Mesendoderm (in vitro differentiated cells): ENCODE data around the gene NFYC.

Experiments used
- DNase-seq: peaks from one replicate; pipeline ENCODE4 v3.0.0; 2013
- H2AK5ac ChIP-seq: 2 replicates; pipeline ENCODE4 v1.6.1; 2013; ENCODE audit warnings: low read length, inconsistent platforms
- H2BK120ac ChIP-seq: 2 replicates; pipeline ENCODE4 v1.6.1; 2013; ENCODE audit warnings: low read depth, mild to moderate bottlenecking, low read length, moderate library complexity, mixed read lengths
- H2BK15ac ChIP-seq: replicated peaks from 2 replicates; pipeline ENCODE4 v1.6.1; 2013; ENCODE audit warnings: low read depth, mild to moderate bottlenecking, moderate library complexity
- H2BK5ac ChIP-seq: 2 replicates; pipeline ENCODE4 v1.6.1; 2013; ENCODE audit warnings: low read length, inconsistent platforms
- H3K18ac ChIP-seq: 2 replicates; pipeline ENCODE4 v1.6.1; 2013; ENCODE audit warnings: mild to moderate bottlenecking, low read length, mixed read lengths
- H3K23ac ChIP-seq: one replicate; pipeline ENCODE4 v1.6.1; 2013; ENCODE audit warnings: low read length
- H3K27ac ChIP-seq: 2 replicates; pipeline ENCODE4 v1.5.1; 2013; ENCODE audit warnings: low read depth, mild to moderate bottlenecking, inconsistent platforms, low read length, moderate library complexity
- H3K27me3 ChIP-seq: 2 replicates; pipeline ENCODE4 v1.6.1; 2013; ENCODE audit warnings: low read length, control low read depth, mild to moderate bottlenecking, inconsistent platforms; ENCODE audit not compliant: insufficient read depth, poor library complexity
- H3K36me3 ChIP-seq: 2 replicates; pipeline ENCODE4 v1.6.1; 2013; ENCODE audit warnings: low read length, inconsistent platforms; ENCODE audit not compliant: control insufficient read depth, insufficient read depth
- H3K4ac ChIP-seq: one replicate; pipeline ENCODE4 v1.6.1; 2013; ENCODE audit warnings: low read depth, mild to moderate bottlenecking, low read length, moderate library complexity
- H3K4me1 ChIP-seq: 2 replicates; pipeline ENCODE4 v1.6.1; 2013; ENCODE audit warnings: low read depth, low read length, inconsistent platforms; ENCODE audit not compliant: control insufficient read depth
- H3K4me2 ChIP-seq: 2 replicates; pipeline ENCODE4 v1.6.1; 2013; ENCODE audit warnings: low read length
- H3K4me3 ChIP-seq: 2 replicates; pipeline ENCODE4 v1.5.1; 2013; ENCODE audit warnings: mild to moderate bottlenecking, low read length
- H3K56ac ChIP-seq: one replicate; pipeline ENCODE4 v1.6.1; 2013; ENCODE audit warnings: low read length
- H3K79me1 ChIP-seq: 2 replicates; pipeline ENCODE4 v1.6.1; 2013; ENCODE audit warnings: low read length, inconsistent platforms
- H3K79me2 ChIP-seq: 2 replicates; pipeline ENCODE4 v1.6.1; 2013; ENCODE audit warnings: mild to moderate bottlenecking, low read length; ENCODE audit not compliant: control insufficient read depth, insufficient read depth
- H3K9ac ChIP-seq: 2 replicates; pipeline ENCODE4 v1.6.1; 2013; ENCODE audit warnings: low read length, inconsistent platforms
- H4K5ac ChIP-seq: one replicate; pipeline ENCODE4 v1.6.1; 2013; ENCODE audit warnings: low read length
- H4K8ac ChIP-seq: one replicate; pipeline ENCODE4 v1.6.1; 2013; ENCODE audit warnings: low read depth, mild to moderate bottlenecking, control low read depth, low read length, moderate library complexity
- WGBS: extraction: QIAGEN DNeasy Blood & Tissue Kit; methylation state at CpG from one replicate; pipeline ENCODE4 v1.1.7; 2013; ENCODE audit warnings: low lambda C conversion rate, missing lambda C conversion rate; ENCODE audit not compliant: insufficient coverage; ENCODE audit errors: extremely low coverage; 5-methylcytosine and 5-hydroxymethylcytosine counted together

NFYC gene

DNA sequence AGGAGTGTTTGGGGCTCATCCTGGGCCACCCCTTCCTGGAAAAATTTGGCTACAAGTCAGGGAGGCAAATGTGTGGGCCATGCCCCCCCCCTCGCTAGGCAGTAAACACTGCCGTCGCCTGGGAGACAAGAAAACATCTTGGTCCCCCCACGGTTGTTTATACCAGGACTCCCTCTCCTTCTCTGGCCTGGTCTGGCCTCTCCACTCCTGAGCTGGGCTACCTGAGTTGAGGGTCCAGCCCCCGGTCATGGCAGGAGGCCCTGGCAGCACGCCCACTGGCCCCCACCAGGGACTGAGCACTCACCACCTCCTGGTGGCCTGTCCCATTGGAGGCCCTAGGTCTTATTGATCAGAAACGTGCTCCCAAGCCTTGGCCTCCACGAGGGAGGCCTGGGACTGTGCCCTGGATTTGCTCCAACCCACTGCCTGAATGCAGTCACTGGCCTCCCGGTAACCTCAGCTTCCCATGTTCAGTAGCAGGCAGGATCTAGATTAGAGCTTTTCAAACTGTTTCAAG, 107.9 kb downstream of the NFYC start:
- no peak overlapping the region for H3K18ac ChIP-seq
- H3K4ac ChIP-seq, result no peak overlapping the region
- DNase-seq, result no peak
- H2BK15ac ChIP-seq, result no peak overlapping the region
- H3K23ac ChIP-seq, result no peak overlapping the region
- H3K79me1 ChIP-seq, result no peaks in the 10 kb centered on the region
- H3K27me3 ChIP-seq, result no peaks in the 10 kb centered on the region
- H4K8ac ChIP-seq, result no peak overlapping the region
- no peaks in the 10 kb centered on the region for H3K36me3 ChIP-seq
- H3K27ac ChIP-seq, result no peak overlapping the region
- no peak overlapping the region for H2AK5ac ChIP-seq
- no peak overlapping the region for H3K4me2 ChIP-seq
- no peak overlapping the region for H3K9ac ChIP-seq
- no peak overlapping the region for H2BK5ac ChIP-seq
- H3K56ac ChIP-seq, result no peak overlapping the region
- WGBS, result no CpG with 5 or more reads among the region's 9 CpGs
- H3K4me3 ChIP-seq, result no peak overlapping the region
- H2BK120ac ChIP-seq, result no peak overlapping the region
- H3K4me1 ChIP-seq, result no peaks in the 10 kb centered on the region
- H3K79me2 ChIP-seq, result no peaks in the 10 kb centered on the region
- no peak overlapping the region for H4K5ac ChIP-seq

DNA sequence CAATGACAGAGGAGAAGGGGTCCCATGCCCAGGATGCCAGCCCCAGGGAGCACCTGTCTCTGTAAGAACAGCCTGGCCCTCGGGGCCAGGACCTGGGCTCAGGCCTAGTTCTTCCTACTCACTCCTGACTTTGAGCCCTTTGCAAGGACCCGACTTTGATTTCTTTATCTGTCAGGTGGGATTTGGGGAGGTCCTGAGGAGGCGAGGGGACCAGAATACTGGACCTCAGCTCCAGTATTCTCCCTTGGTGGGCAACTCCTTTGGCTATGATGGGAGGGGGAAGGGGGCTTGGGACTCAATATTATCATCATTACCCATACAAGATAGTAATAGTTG, 110.2 kb downstream of the NFYC start:
- no peak overlapping the region for H4K8ac ChIP-seq
- H2AK5ac ChIP-seq, result no peak overlapping the region
- H3K18ac ChIP-seq, result no peak overlapping the region
- no peaks in the 10 kb centered on the region for H3K4me1 ChIP-seq
- H3K36me3 ChIP-seq, result no peaks in the 10 kb centered on the region
- H3K4ac ChIP-seq, result no peak overlapping the region
- H3K9ac ChIP-seq, result no peak overlapping the region
- no peak overlapping the region for H2BK5ac ChIP-seq
- no peak overlapping the region for H3K23ac ChIP-seq
- DNase-seq, result no peak
- H3K79me2 ChIP-seq, result no peaks in the 10 kb centered on the region
- no peak overlapping the region for H3K27ac ChIP-seq
- no peak overlapping the region for H3K56ac ChIP-seq
- H3K79me1 ChIP-seq, result no peaks in the 10 kb centered on the region
- WGBS, result no CpG with 5 or more reads among the region's 3 CpGs
- H4K5ac ChIP-seq, result no peak overlapping the region
- H3K27me3 ChIP-seq, result no peaks in the 10 kb centered on the region
- H2BK15ac ChIP-seq, result no peak overlapping the region
- no peak overlapping the region for H3K4me3 ChIP-seq
- H3K4me2 ChIP-seq, result no peak overlapping the region
- H2BK120ac ChIP-seq, result no peak overlapping the region

DNA sequence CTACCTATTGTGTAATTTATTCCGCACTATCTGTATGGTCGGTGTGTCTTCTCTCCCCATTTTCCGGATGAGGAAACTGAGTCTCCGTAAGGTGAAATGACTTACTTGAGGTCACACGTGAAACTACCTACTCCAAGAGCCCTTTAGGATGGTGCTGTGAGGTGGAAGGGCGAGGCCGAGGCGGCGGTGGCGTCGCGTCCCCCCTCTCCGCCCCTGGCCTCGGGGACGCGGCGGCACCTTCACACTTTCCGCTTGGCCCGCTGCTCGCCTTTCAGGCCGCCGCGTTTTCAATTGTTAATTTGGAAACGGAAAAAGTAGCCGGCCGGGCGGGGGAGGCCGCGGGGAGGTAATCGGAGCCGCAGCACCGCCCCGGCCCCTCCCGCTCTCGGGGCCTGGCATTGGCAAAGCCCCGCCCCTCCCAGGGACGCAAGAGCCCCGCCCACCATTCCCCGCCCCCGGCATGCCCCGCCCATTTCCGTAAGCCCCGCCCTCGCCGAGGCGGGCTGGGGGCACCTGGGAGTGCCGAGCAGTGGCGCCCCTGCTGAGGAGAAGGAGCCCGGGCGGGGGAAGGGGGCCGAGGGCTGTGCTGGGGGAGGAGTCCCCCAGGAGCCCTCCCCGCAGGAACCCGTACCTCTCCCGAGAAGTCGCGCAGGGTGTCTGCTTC, 110.7 kb downstream of the NFYC start:
- Histone ChIP-seq H3K4me1 (no peaks in the 10 kb centered on the region), H3K23ac (no peak overlapping the region), H3K4me2 (peak overlapping the region; percentile 62), H2BK5ac (no peak overlapping the region), H3K18ac (no peak overlapping the region), H2AK5ac (no peak overlapping the region), H4K8ac (no peak overlapping the region), H3K27ac (no peak overlapping the region), H2BK120ac (no peak overlapping the region), H3K4ac (no peak overlapping the region), H2BK15ac (no peak overlapping the region), H3K79me1 (no peaks in the 10 kb centered on the region), H3K79me2 (no peaks in the 10 kb centered on the region), H3K9ac (peak overlapping the region; percentile 48), H3K56ac (peak overlapping the region; percentile 75), H4K5ac (no peak overlapping the region), H3K36me3 (no peaks in the 10 kb centered on the region), H3K4me3 (no peak overlapping the region), H3K27me3 (no peaks in the 10 kb centered on the region)
- no CpG with 5 or more reads among the region's 56 CpGs for WGBS
- DNase-seq, result peak; percentile 93

DNA sequence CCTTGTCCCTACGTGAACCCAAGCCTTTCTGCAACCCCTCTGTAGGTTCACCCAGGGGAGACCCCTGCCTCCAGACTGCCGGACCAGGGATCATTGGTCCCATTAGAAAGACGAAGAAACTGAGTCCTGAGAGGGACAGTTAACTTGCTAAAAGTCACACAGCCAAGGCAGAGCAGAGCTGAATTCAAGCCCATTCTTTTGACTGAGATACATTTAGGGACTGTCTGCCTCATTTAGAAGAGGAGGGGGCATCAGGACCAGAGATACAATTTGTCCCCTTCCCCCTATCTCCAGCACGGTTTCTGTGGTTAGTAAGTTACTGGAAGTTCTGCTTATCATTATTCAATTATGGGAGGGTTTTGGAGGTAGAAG, 111.2 kb downstream of the NFYC start:
- H3K4me2 ChIP-seq, result peak overlapping the region; percentile 11
- DNase-seq, result no peak
- no peaks in the 10 kb centered on the region for H3K27me3 ChIP-seq
- no peak overlapping the region for H2AK5ac ChIP-seq
- H4K5ac ChIP-seq, result no peak overlapping the region
- H3K4ac ChIP-seq, result no peak overlapping the region
- no peak overlapping the region for H3K23ac ChIP-seq
- H3K79me2 ChIP-seq, result no peaks in the 10 kb centered on the region
- H3K4me3 ChIP-seq, result no peak overlapping the region
- no peaks in the 10 kb centered on the region for H3K4me1 ChIP-seq
- H2BK15ac ChIP-seq, result no peak overlapping the region
- H2BK120ac ChIP-seq, result no peak overlapping the region
- peak overlapping the region; percentile 44 for H3K56ac ChIP-seq
- no peaks in the 10 kb centered on the region for H3K79me1 ChIP-seq
- H3K27ac ChIP-seq, result no peak overlapping the region
- no peak overlapping the region for H4K8ac ChIP-seq
- peak overlapping the region; percentile 44 for H3K9ac ChIP-seq
- no peaks in the 10 kb centered on the region for H3K36me3 ChIP-seq
- no peak overlapping the region for H3K18ac ChIP-seq
- H2BK5ac ChIP-seq, result no peak overlapping the region
- WGBS, result no CpG with 5 or more reads among the region's 4 CpGs

DNA sequence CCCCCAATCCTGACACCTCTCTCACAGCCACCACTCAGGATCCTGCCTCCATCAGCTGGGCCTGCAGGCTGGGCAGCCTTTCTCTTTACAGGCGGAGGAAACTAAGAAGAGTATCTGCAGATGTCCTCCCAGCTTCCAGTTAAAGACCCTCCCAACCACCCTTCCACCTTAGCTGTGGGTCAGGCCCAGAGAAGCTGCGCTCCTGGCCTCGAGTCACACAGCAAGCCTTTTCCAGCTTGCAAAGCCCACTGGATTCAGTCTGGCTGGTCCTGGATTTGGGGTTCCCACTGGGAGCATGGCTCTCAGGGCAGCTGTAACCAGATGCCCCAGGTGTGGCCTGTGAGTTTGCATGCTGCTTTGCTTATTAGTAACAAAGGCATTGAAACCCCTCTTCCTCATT, 111.9 kb downstream of the NFYC start:
- no peak overlapping the region for H3K9ac ChIP-seq
- H3K79me2 ChIP-seq, result no peaks in the 10 kb centered on the region
- no peak overlapping the region for H2BK120ac ChIP-seq
- H3K36me3 ChIP-seq, result no peaks in the 10 kb centered on the region
- H2BK5ac ChIP-seq, result no peak overlapping the region
- no peak overlapping the region for H4K8ac ChIP-seq
- no peak overlapping the region for H3K4me3 ChIP-seq
- H3K4ac ChIP-seq, result no peak overlapping the region
- no peak overlapping the region for H2AK5ac ChIP-seq
- no peak overlapping the region for H3K56ac ChIP-seq
- no peak for DNase-seq
- H3K79me1 ChIP-seq, result no peaks in the 10 kb centered on the region
- no peak overlapping the region for H3K23ac ChIP-seq
- H3K27me3 ChIP-seq, result no peaks in the 10 kb centered on the region
- H3K27ac ChIP-seq, result no peak overlapping the region
- H4K5ac ChIP-seq, result no peak overlapping the region
- WGBS, result no CpG with 5 or more reads among the region's 3 CpGs
- no peak overlapping the region for H2BK15ac ChIP-seq
- no peak overlapping the region for H3K4me2 ChIP-seq
- no peaks in the 10 kb centered on the region for H3K4me1 ChIP-seq
- no peak overlapping the region for H3K18ac ChIP-seq

DNA sequence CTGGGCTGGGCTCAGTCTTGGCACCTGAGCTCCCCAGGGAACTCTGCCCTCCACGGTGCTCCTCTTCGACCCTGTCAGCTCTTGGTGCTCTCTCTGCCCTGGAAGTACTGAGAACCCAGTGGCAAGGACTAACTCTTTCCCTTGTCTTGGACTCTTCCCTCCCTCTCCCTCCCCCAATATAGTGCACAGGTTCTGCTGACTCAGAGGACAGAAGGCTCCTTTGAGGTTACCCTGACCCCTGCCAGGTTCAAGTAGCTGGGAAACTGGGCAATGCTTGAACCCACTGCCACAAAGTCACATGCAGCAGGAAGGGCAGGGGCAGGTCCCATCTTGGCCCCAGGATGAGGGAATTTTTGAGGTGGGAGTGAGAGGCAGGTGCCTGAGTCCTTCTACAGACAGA, 112.4 kb downstream of the NFYC start:
- Histone ChIP-seq H3K4me2 (no peak overlapping the region), H3K23ac (no peak overlapping the region), H4K8ac (no peak overlapping the region), H3K4ac (no peak overlapping the region), H3K79me1 (no peaks in the 10 kb centered on the region), H3K27ac (no peak overlapping the region), H3K4me1 (no peaks in the 10 kb centered on the region), H4K5ac (no peak overlapping the region), H2BK5ac (no peak overlapping the region), H3K4me3 (no peak overlapping the region), H3K36me3 (no peaks in the 10 kb centered on the region), H3K56ac (no peak overlapping the region), H2BK120ac (no peak overlapping the region), H3K18ac (no peak overlapping the region), H3K79me2 (no peaks in the 10 kb centered on the region), H3K27me3 (no peaks in the 10 kb centered on the region), H3K9ac (no peak overlapping the region), H2AK5ac (no peak overlapping the region), H2BK15ac (no peak overlapping the region)
- no CpG with 5 or more reads among the region's 2 CpGs for WGBS
- no peak for DNase-seq
